ENCODE measurements around the gene MAP3K8. TPM values are rescaled to one million over a fixed set of nuclear protein-coding genes. Genes with fewer than 3 reads are reported as not detected.
"Not testable (repeated sequence)": the region's sequence is repeated elsewhere in the genome, so short reads cannot be mapped to it uniquely, and the experiment has no call there.

The MAP3K8 gene
- total RNA-seq, 1 donor from 2014 or later = 7.0 TPM

- Histone ChIP-seq H3K36me3 (peaks cover under 1% of the 10 kb centered on the region), H3K27ac (replicated peaks) (no peak overlapping the region), H3K4me3 (no peak overlapping the region), H3K9me3 (replicated peaks) (no peaks in the 10 kb centered on the region), H3K4me1 (peaks cover 2% of the 10 kb centered on the region), H3K27me3 (ENCODE audit: low read depth) (no peaks in the 10 kb centered on the region)
- intact Hi-C loops (cut with micrococcal nuclease) = no loop called here
- no peak for DNase-seq
- no peak for TF ChIP-seq CTCF (IDR thresholded peaks at IDR 0.05; ENCODE audit: borderline replicate concordance)
These were observed 33.8 kb downstream of the MAP3K8 start for GRCh38 chr10:30467651-30468338.

- no peak for TF ChIP-seq CTCF (IDR thresholded peaks at IDR 0.05; ENCODE audit: borderline replicate concordance)
- Histone ChIP-seq H3K9me3 (replicated peaks) (no peaks in the 10 kb centered on the region), H3K27ac (replicated peaks) (no peak overlapping the region), H3K4me3 (no peak overlapping the region), H3K27me3 (ENCODE audit: low read depth) (no peaks in the 10 kb centered on the region), H3K36me3 (no peaks in the 10 kb centered on the region), H3K4me1 (no peaks in the 10 kb centered on the region)
- no peak for DNase-seq
- intact Hi-C loops (cut with micrococcal nuclease) = no loop called here
These were observed 38.6 kb downstream of the MAP3K8 start for GRCh38 chr10:30472414-30473155.

GRCh38 chr10:30475515-30475914, 41.5 kb downstream of the MAP3K8 start:
- H3K9me3 ChIP-seq (replicated peaks); intact Hi-C loops (cut with micrococcal nuclease); H3K4me3 ChIP-seq; H3K27me3 ChIP-seq (ENCODE audit: low read depth); H3K4me1 ChIP-seq; H3K36me3 ChIP-seq; H3K27ac ChIP-seq (replicated peaks); DNase-seq: not testable (repeated sequence)

- H3K27me3 ChIP-seq (ENCODE audit: low read depth) = no peaks in the 10 kb centered on the region
- intact Hi-C loops (cut with micrococcal nuclease) = no loop called here
- no peak for DNase-seq
- no peaks in the 10 kb centered on the region for H3K4me1 ChIP-seq
- H3K9me3 ChIP-seq (replicated peaks) = peaks cover 2% of the 10 kb centered on the region
- no peak overlapping the region for H3K4me3 ChIP-seq
- no peak overlapping the region for H3K27ac ChIP-seq (replicated peaks)
- no peak for TF ChIP-seq CTCF (IDR thresholded peaks at IDR 0.05; ENCODE audit: borderline replicate concordance)
- no peaks in the 10 kb centered on the region for H3K36me3 ChIP-seq
These were observed 42.6 kb downstream of the MAP3K8 start for GRCh38 chr10:30476511-30477155.

GRCh38 chr10:30479513-30479912, 45.5 kb downstream of the MAP3K8 start:
- intact Hi-C loops (cut with micrococcal nuclease); DNase-seq; H3K4me3 ChIP-seq; H3K4me1 ChIP-seq; H3K36me3 ChIP-seq; H3K27me3 ChIP-seq (ENCODE audit: low read depth); H3K27ac ChIP-seq (replicated peaks): not testable (repeated sequence)
- peaks cover 23% of the 10 kb centered on the region for H3K9me3 ChIP-seq (replicated peaks)

GRCh38 chr10:30481603-30482002, 47.6 kb downstream of the MAP3K8 start:
- no peak overlapping the region for H3K27ac ChIP-seq (replicated peaks)
- no peak for DNase-seq
- peaks cover 5% of the 10 kb centered on the region for H3K27me3 ChIP-seq (ENCODE audit: low read depth)
- intact Hi-C loops (cut with micrococcal nuclease) = no loop called here
- no peak overlapping the region for H3K4me3 ChIP-seq
- no peak for TF ChIP-seq CTCF (IDR thresholded peaks at IDR 0.05; ENCODE audit: borderline replicate concordance)
- peaks cover 23% of the 10 kb centered on the region for H3K9me3 ChIP-seq (replicated peaks)
- no peaks in the 10 kb centered on the region for H3K36me3 ChIP-seq
- H3K4me1 ChIP-seq = no peaks in the 10 kb centered on the region

Measured in left ventricle myocardium inferior (tissue), 1 donor.